ENCODE measurements around the gene WRAP73.

DNA sequence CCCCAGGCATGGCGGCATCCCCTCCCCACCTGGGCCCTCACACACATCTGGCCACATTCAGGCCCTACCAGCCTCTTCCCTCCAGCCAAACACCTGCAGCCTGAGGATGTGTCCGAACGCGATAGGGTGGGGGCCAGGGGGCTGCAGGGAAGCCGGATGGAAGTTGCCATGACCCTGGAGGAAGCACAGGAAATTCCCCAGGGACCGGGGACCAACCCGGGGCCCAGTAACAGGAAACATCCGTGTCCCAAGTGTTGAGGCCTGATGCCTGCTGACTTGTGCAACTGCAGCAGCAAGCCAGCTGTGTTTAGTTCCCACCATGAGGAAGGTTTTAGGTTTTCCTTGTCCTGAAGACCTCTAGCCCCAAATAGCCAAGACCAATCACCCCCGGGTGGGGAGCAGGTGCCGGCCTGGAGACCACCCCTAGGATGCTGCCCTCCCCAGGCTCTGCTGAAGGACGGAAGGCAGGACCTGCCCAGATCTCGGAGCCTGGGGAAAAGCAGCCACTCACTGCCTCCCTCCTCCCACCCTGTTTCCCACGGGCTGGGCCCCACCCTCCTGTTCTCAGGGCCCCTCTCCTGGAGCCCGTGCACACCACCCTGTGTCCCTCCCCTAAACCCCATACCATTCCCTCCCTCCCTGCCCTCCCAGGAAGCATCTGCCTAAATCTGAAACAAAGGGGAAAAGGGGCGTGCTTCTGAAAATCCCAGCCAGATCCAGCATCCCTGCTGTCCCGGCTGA, 68.4 kb downstream of the WRAP73 start:
- TF ChIP-seq, protein P1, sequence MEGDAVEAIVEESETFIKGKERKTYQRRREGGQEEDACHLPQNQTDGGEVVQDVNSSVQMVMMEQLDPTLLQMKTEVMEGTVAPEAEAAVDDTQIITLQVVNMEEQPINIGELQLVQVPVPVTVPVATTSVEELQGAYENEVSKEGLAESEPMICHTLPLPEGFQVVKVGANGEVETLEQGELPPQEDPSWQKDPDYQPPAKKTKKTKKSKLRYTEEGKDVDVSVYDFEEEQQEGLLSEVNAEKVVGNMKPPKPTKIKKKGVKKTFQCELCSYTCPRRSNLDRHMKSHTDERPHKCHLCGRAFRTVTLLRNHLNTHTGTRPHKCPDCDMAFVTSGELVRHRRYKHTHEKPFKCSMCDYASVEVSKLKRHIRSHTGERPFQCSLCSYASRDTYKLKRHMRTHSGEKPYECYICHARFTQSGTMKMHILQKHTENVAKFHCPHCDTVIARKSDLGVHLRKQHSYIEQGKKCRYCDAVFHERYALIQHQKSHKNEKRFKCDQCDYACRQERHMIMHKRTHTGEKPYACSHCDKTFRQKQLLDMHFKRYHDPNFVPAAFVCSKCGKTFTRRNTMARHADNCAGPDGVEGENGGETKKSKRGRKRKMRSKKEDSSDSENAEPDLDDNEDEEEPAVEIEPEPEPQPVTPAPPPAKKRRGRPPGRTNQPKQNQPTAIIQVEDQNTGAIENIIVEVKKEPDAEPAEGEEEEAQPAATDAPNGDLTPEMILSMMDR (IDR thresholded peaks at IDR 0.05; ENCODE audit: insufficient read depth, low read depth, low read length), result no peak
- TF ChIP-seq EZH2 (IDR thresholded peaks at IDR 0.05; ENCODE audit: insufficient read depth, low read length), result no peak
